Neural cell (in vitro differentiated cells): ENCODE measurements around the gene ZNF536. TPM values are rescaled to one million over a fixed set of nuclear protein-coding genes. Genes with fewer than 3 reads are reported as not detected.

ENCODE experiments used
- H2AFZ ChIP-seq: fragments of 200-600, 300-800 bp; sonication (generic), shearing (Covaris generic); 2 replicates; pipeline ENCODE4 v1.6.0; 2014; ENCODE audit warnings: low read depth, mild to moderate bottlenecking, antibody characterized with exemption, low read length, moderate library complexity
- H3F3A ChIP-seq: fragments of 200-600 bp; shearing (Covaris generic); 2 replicates; pipeline ENCODE4 v1.6.1; 2016; ENCODE audit warnings: mild to moderate bottlenecking, moderate library complexity, mixed read lengths, antibody characterized with exemption, low read length; ENCODE audit not compliant: insufficient read depth, poor library complexity, severe bottlenecking
- H3K27ac ChIP-seq: fragments of 200-600, 300-800 bp; sonication (generic), shearing (Covaris generic); 2 replicates; pipeline ENCODE4 v1.5.1; 2014; ENCODE audit warnings: mild to moderate bottlenecking, low read length, moderate library complexity
- H3K27me3 ChIP-seq: fragments of 300-800, 200-600 bp; sonication (generic), shearing (Covaris generic); 2 replicates; pipeline ENCODE4 v1.6.0; 2014; ENCODE audit warnings: mild to moderate bottlenecking, low read depth, low read length, moderate library complexity; ENCODE audit not compliant: insufficient read depth
- H3K36me3 ChIP-seq: fragments of 300-800, 200-600 bp; sonication (generic), shearing (Covaris generic); 2 replicates; pipeline ENCODE4 v1.5.1; 2014; ENCODE audit warnings: mild to moderate bottlenecking, antibody characterized with exemption, low read length, moderate library complexity; ENCODE audit not compliant: insufficient read depth
- H3K4me2 ChIP-seq: fragments of 300-800, 200-600 bp; sonication (generic), shearing (Covaris generic); 2 replicates; pipeline ENCODE4 v1.6.0; 2014; ENCODE audit warnings: mild to moderate bottlenecking, low read length
- H3K4me3 ChIP-seq: fragments of 300-800, 200-600 bp; sonication (generic), shearing (Covaris generic); 2 replicates; pipeline ENCODE4 v1.5.1; 2014; ENCODE audit warnings: mild to moderate bottlenecking, low read length, moderate library complexity
- H3K79me2 ChIP-seq: fragments of 200-600 bp; shearing (Covaris generic); replicated peaks from 2 replicates; pipeline ENCODE4 v1.6.0; 2014; ENCODE audit warnings: mild to moderate bottlenecking, low read length, moderate library complexity; ENCODE audit not compliant: insufficient read depth
- H3K9ac ChIP-seq: fragments of 300-800, 200-600 bp; sonication (generic), shearing (Covaris generic); 2 replicates; pipeline ENCODE4 v1.6.1; 2016; ENCODE audit warnings: mild to moderate bottlenecking, low read length, mixed read lengths
- H3K9me2 ChIP-seq: fragments of 200-600 bp; shearing (Covaris generic); 2 replicates; pipeline ENCODE4 v1.6.1; 2016; ENCODE audit warnings: mild to moderate bottlenecking, low read length, mixed read lengths; ENCODE audit not compliant: insufficient read depth
- H3K9me3 ChIP-seq: fragments of 200-600, 300-800 bp; sonication (generic), shearing (Covaris generic); 2 replicates; pipeline ENCODE4 v1.6.1; 2016; ENCODE audit warnings: mild to moderate bottlenecking, mixed run types, low read length, moderate library complexity, mixed read lengths
- H4K20me1 ChIP-seq: fragments of 200-600 bp; shearing (Covaris generic); 2 replicates; pipeline ENCODE4 v1.6.1; 2016; ENCODE audit warnings: mild to moderate bottlenecking, mixed run types; ENCODE audit not compliant: insufficient read depth
- EP300 ChIP-seq: fragments of 450-650 bp; conservative IDR thresholded peaks from 2 replicates; pipeline ENCODE4 v1.6.1; 2014; ENCODE audit warnings: antibody characterized with exemption, mild to moderate bottlenecking, moderate library complexity; ENCODE audit not compliant: poor library complexity, severe bottlenecking
- EZH2 ChIP-seq: fragments of 200-600, 300-800 bp; shearing (Covaris generic), sonication (generic); IDR thresholded peaks from 2 replicates; pipeline ENCODE4 v1.6.1; 2014; ENCODE audit warnings: antibody characterized with exemption, low read length, borderline replicate concordance, mild to moderate bottlenecking; ENCODE audit not compliant: insufficient read depth, poor library complexity, severe bottlenecking
- MXI1 ChIP-seq: fragments of 450-650 bp; conservative IDR thresholded peaks from 2 replicates; pipeline ENCODE4 v1.6.1; 2014; ENCODE audit warnings: antibody characterized with exemption, mild to moderate bottlenecking; ENCODE audit not compliant: poor library complexity, severe bottlenecking
- POLR2AphosphoS5 ChIP-seq: IDR thresholded peaks from 2 replicates; pipeline ENCODE4 v1.6.1; 2012
- RAD21 ChIP-seq: fragments of 450-650 bp; conservative IDR thresholded peaks from 2 replicates; pipeline ENCODE4 v1.6.1; 2014; ENCODE audit warnings: antibody characterized with exemption, mild to moderate bottlenecking, moderate library complexity
- REST ChIP-seq: IDR thresholded peaks from 2 replicates; pipeline ENCODE4 v1.6.1; 2012; ENCODE audit warnings: borderline replicate concordance
- SMC3 ChIP-seq: fragments of 450-650 bp; conservative IDR thresholded peaks from 2 replicates; pipeline ENCODE4 v1.6.1; 2014; ENCODE audit warnings: antibody characterized with exemption, mild to moderate bottlenecking, moderate library complexity; ENCODE audit not compliant: poor library complexity
- TAF1 ChIP-seq: IDR thresholded peaks from 2 replicates; pipeline ENCODE4 v1.6.1; 2012; ENCODE audit warnings: low read depth
- polyA plus RNA-seq: library from polyadenylated mRNA; depleted of rRNA; stranded (reverse); fragments of >200 nt; gene quantifications from 2 replicates; pipeline ENCODE4 v1.2.3, GENCODE V29; 2014
- TF ChIP-seq, protein P1 (sequence below): fragments of 450-650 bp; IDR thresholded peaks from 2 replicates; pipeline ENCODE4 v1.5.1; 2014; ENCODE audit warnings: antibody characterized with exemption, mild to moderate bottlenecking, moderate library complexity; ENCODE audit not compliant: poor library complexity, severe bottlenecking

The ZNF536 gene
- polyA plus RNA-seq, 1 donor from 2014 or later, result 13.9 TPM

- Histone ChIP-seq H3K4me2 (no peak overlapping the region), H3F3A (no peaks in the 10 kb centered on the region), H3K4me3 (no peak overlapping the region), H3K27ac (no peak overlapping the region), H3K9me2 (no peaks in the 10 kb centered on the region), H3K79me2 (no peaks in the 10 kb centered on the region), H3K36me3 (no peaks in the 10 kb centered on the region), H3K27me3 (no peaks in the 10 kb centered on the region), H3K9ac (no peak overlapping the region), H2AFZ (no peak overlapping the region), H3K9me3 (no peaks in the 10 kb centered on the region), H4K20me1 (no peaks in the 10 kb centered on the region)
- TF ChIP-seq MXI1, result no peak
- TF ChIP-seq, protein P1, sequence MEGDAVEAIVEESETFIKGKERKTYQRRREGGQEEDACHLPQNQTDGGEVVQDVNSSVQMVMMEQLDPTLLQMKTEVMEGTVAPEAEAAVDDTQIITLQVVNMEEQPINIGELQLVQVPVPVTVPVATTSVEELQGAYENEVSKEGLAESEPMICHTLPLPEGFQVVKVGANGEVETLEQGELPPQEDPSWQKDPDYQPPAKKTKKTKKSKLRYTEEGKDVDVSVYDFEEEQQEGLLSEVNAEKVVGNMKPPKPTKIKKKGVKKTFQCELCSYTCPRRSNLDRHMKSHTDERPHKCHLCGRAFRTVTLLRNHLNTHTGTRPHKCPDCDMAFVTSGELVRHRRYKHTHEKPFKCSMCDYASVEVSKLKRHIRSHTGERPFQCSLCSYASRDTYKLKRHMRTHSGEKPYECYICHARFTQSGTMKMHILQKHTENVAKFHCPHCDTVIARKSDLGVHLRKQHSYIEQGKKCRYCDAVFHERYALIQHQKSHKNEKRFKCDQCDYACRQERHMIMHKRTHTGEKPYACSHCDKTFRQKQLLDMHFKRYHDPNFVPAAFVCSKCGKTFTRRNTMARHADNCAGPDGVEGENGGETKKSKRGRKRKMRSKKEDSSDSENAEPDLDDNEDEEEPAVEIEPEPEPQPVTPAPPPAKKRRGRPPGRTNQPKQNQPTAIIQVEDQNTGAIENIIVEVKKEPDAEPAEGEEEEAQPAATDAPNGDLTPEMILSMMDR, result no peak
- no peak for TF ChIP-seq SMC3
- no peak for TF ChIP-seq TAF1
- TF ChIP-seq RAD21, result no peak
- no peak for TF ChIP-seq EZH2
- TF ChIP-seq POLR2AphosphoS5, result no peak
- TF ChIP-seq REST, result no peak
- no peak for TF ChIP-seq EP300
These were observed 208.5 kb downstream of the ZNF536 start for GRCh38 chr19:30580673-30581072.

GRCh38 chr19:30584090-30584489 lies 211.9 kb downstream of the ZNF536 start:
- H3K9ac ChIP-seq, result no peak overlapping the region
- no peaks in the 10 kb centered on the region for H3F3A ChIP-seq
- H3K9me2 ChIP-seq, result no peaks in the 10 kb centered on the region
- no peaks in the 10 kb centered on the region for H3K79me2 ChIP-seq
- H3K27me3 ChIP-seq, result no peaks in the 10 kb centered on the region
- no peaks in the 10 kb centered on the region for H3K9me3 ChIP-seq
- TF ChIP-seq EZH2 (no peak), EP300 (no peak), TAF1 (no peak), SMC3 (no peak), POLR2AphosphoS5 (no peak), REST (no peak), MXI1 (no peak), RAD21 (no peak)
- TF ChIP-seq, protein P1, result no peak
- no peak overlapping the region for H3K4me3 ChIP-seq
- no peak overlapping the region for H3K4me2 ChIP-seq
- H3K27ac ChIP-seq, result no peak overlapping the region
- no peak overlapping the region for H2AFZ ChIP-seq
- H4K20me1 ChIP-seq, result no peaks in the 10 kb centered on the region
- no peaks in the 10 kb centered on the region for H3K36me3 ChIP-seq
